HG03060 (cell line): ENCODE measurements around the gene FAM181A.
A peak's percentile ranks its signal among the peaks of the same experiment; 100 is the strongest.

Experiments
- ATAC-seq: cut with Tn5 transposase; IDR thresholded peaks from one replicate; pipeline ENCODE4 v1.9.1; 2021; ENCODE audit warnings: low read depth, moderate number of reproducible peaks; ENCODE audit not compliant: unreplicated experiment

The FAM181A gene

DNA sequence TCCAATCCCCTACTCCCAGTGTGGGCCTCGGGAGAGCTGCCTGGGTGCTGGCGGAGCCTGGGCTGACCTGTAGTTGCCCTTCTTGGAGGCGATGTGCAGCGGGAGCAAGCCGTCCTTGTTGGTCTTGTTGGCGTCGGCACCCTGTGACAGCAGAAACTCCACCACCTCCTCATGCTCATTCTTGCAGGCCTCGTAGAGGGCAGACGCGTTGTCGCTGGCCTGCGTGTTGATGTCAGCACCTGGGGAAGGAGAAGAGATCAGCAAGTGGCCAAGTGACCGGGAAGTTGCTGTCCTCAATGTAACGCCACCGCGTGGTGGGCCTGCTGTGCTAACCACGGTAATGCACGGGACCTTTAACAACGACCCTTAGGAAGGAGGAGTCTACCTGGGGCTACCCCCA, 20.1 kb downstream of the FAM181A start:
- ATAC-seq = no peak

DNA sequence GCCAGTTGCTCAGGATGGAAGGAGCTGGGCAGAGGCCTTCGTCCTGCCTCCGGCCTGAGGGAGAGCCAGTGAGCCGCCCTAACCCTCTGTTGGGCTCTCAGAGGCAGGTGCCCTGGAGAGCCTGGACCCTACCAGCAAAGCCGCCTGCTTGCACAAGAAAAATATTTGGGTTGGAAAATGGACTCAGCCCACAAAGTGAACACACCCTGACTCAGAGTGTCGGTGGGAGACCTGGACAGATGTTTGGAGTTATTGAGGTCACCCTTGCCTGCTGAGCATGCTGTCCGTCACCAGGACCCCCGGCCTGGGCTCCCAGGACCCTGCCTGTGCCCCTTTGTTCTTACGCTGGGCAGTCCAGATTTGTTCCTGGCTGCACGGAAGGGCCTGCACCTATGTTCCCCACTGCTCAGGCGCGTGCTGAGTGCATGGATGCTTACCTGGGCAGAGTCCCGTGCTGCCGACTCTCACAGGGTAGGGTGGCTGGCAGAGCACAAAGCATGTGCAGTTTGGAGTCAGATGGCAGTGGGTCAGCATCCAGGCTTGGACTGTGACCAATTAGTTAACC, 22.4 kb downstream of the FAM181A start:
- ATAC-seq = no peak

DNA sequence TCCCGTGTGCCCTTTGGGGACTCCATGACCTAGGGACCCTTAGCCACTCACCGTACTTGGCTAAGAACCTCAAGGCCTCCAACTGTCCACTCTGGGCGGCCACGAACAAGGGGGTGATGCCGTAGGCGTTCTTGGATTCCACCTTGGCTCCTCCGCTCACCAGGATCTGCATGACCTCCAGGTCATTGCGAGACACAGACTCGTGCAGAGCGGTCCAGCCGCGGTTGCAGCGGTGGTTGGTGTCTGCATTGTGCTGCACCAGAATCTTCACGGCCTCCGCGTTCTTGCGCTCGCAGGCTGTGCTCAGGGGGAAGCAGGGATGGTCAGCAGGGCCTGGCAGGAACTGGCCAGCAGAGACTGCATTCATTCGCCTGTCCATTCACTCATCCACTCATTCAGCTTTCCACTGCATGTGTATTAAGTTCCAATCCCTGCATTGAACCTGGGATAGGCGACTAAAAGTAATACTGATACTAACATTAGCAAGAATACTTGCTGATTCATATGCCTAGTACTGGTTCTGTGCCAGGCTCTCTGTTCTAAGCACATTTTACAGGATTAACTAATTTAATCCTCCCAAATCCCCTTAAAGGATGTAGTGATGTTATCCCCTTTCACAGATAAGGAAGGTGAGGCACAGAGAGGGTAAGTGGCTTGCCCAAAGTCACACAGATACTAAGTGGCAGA, 23.9 kb downstream of the FAM181A start:
- ATAC-seq = no peak

DNA sequence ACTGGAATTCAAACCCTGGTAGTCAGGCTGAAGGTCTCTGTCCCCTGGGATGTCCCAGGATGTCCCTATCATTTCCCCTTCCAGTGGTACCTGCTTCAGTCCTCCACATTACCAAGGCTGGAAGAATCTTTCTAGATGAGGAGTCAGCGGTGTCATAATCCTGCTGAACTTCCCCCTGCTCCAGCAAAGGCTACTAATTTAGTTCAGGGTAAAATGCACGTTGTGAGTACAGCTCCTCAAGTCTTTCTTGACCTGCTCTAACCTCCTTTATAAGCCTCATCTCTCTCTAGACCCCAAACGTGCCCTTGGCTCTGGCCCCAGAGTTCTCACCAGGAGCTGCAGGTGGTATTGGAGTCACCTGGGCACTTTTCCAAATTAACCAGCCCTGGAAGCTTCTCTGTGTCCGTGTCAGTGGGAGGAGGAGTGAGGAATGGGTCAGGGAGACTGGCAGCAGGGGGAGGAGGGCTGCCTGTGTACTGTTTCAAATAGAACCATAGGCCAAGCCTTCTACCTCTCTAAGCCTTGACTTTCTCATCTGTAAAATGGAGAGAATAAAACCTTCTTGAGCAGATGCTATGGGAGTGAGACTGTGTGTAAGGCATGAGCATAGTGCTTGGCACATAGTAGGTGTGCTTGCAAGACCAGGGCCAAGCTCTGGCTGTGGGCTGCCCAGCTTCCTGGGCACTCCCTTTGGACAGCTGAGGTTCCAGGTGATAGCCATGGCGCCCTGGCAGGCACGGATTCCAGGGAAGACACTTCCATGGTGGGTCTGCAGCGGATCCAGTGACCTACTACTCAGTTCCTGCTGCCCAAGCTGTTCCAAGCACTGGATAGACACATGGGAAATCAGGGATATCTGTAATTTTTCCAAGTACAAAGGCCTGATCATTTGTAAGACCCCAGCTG, 24.7 kb downstream of the FAM181A start:
- no peak for ATAC-seq

DNA sequence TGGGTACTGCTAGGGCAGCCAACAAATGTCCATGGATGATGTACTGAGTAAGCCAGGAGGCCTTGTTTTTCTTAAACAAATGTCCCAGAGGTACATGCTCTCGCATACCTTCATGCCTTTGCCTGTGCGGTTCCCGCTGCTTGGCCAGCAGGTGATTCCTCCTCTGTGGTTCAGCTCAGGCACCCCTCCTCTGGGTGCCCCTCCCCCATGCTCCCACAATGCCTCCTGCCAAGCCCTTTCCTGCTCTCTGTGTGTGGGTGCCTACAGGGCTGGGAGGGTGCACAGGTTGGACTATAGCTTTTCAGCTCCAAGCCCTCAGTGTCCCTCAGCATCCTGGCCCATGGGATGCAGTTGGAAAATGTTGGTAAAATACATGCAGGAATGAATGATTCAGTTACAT, 25.7 kb downstream of the FAM181A start:
- no peak for ATAC-seq

DNA sequence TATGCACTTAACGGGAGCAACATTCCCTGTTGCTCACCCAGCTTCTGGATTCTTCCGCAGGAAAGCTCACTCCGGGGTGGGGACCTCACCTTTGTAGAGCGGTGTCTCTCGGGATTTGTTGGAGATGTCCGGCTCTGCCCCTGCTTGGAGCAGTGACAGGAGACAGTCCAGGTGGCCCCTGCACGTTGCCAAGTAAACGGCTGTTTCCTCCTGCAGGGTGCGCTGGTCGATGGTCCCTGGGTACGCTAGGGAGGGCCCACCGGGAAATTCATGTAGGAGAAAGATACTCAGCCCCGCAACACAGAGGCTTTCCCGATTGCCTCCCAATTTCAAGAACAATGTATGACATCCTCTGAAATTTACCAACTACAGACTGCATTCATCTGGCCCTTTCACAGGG, 26.1 kb downstream of the FAM181A start:
- no peak for ATAC-seq

DNA sequence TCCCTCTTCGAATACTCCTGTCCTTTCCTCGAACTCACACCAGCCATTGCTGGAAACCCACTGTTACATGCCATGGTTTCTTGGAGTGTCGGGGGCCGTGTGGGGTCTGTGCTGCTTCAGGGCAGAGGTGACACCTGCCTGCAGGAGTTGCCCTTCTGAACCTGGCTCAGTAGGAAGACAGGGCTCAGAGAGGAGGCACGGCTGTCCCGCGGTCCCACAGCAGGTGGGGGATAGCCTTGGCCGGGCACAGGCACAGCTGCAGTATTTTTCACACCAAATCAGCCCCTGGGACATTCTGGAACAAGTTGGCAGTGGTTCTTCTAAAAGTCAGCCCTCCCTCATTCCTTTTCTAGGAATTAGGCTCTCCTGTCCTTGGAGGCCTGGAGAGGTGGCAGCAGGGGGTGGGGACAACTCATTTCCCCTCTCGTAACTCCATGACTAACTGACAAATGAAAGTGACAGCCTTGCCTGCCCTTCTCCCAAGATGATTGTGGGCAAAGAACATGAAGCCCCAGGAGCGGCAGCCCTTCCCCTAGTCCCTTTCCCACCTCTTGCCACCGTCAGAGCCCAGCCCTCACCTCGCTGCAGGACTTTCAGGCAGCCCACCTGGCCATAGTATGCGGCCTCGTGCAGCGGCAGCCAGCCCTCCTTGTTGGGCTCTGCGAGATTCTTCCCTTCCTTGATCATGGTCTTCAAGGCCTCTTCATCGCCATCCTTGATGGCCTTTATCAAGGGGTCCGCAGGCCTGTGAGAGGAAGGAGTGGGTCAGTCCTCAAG, 26.8 kb downstream of the FAM181A start:
- no peak for ATAC-seq

DNA sequence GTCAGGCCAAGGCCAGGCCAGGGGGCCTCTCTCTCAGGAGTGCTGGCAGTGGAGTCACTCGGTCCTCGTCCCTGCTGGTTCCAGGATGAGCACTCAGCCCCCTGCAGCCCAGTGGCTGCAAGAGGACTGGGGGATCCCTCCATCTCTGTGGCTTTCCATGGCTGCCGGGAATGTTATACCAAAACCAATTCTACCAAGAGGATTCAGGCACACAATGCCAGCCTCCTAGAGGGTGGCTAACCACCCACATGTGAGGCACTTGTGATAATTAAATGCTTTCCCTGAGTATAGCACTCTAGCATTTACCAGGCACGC, 27.3 kb downstream of the FAM181A start:
- ATAC-seq = no peak

DNA sequence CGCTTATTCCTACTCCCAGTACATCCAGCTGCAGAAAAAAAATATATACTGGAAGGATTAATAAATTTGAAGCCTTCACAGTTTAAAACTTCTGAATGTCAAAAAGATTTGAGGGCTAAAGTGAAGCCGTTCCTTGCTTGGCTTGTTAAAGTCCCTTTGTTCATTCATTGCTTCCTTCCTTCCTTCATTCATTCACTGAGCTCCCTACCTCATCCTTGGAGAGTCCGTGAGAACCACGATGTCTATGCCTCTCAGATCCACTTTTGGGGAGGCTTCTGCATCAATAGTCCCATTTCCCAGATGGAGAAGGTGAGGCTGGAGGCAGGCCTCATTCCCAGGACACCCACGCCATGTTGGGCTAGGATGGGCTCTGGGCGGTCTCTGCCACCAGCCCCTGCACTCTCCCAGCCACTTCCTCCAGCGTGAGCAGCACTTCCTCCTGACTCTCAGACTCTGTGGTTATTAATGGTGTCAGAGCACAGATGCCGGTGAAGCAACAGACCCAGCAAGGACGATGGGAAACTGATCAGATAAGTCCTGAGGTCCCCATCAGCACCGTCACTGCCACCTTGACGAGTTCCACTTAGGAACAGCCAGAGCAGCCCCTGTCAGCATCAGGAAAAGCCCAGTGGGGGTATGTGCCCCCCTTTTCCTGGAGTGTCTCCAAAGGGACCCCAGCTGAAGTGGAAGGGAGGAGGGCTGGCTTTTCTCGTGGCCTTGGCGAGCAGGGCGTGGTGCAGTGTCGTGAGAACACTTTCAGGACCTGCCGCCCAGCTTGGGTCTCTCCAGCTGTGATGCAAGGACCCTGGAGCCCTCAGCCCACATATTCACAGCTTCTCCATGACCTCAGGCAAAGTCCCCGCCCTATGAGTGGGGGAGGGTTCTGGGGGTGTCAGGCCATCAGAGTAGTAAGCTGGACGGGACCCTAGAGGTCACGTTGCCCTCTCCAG, 28.0 kb downstream of the FAM181A start:
- no peak for ATAC-seq

DNA sequence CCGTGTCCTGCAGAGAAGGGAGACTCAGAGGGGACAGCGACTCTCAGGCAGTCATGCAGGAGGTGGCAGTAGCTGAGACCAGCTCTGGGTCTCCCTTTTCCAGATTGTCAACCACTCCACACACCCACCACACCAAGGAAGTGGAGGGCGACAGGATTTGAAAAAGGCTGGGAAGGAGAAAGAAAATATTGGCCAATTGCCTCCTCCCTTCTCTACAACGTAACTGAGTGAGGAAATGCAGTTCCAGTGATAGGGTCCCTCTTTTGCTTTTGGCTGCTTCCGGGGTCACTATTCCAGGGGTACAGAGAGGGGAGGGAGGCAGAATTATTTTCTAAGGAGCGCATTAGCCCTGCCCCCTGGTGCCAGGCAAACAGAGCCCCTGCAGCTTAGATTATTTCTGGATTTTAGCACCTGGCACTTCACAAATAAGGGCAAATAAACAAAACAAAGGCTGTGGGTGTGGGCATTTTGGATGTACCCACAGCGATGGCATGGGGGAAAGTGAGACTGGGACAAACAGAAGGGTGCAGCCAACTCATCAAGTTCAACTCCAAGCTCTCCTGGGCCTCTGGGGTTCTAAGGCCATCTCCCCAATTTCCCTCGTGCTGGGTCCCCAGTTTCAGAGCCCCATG, 28.8 kb downstream of the FAM181A start:
- no peak for ATAC-seq

DNA sequence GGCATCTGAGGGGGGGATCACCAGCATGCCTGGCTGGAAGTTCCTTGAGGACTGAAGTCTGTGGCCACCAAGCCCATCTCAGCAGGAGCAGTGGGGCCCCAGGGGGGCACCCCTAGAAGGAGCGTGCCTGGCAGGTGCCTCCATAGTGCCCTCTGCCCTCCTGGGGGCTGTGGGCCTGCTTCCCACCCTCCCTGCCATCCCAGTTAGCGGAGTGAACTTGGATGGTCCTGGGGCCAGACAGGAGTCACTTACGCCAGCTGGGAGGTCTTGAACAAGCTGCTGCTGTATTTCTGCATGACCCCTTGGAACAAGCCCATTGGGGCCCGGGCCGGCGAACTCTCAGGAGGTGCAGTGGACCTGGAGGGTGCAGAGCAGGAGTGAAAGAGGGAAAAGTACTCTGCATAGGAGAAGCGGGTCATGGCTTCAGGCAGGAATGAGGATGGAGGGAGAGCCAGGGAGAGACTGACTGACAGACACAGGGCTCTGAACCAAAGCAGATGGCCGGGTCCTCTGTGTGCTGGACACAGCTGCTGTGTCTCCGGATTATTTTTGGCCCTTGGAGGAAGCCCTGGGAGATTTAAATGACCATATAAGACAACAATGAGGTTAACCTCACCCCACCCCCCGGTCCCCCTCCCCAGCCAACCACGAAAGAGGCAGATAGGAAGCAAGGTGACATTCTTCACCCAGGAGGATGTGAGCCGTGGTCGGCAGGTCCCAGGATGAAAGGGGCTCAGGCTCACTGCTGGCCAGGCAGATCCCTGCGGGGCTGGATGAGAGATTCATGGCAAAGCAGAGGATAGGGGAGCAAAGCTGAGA, 29.6 kb downstream of the FAM181A start:
- ATAC-seq = no peak

DNA sequence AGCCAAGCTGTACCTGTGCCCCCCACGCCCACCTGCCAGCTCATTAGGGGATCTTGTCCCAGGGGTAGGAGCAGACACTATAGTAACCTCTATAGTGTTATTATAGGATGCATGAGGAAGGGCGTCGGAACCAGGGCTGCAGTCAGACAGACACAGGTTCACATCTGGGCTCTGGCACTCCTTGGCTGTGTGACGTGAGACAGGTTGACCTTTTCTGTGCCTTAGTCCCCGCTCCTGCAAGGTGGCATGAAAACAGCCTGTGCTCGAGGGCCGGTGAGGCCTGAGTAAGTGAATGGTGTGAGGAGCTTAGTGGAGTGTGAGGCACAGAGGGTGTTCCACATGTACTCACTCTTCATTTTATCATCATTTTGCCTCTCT, 30.2 kb downstream of the FAM181A start:
- no peak for ATAC-seq

DNA sequence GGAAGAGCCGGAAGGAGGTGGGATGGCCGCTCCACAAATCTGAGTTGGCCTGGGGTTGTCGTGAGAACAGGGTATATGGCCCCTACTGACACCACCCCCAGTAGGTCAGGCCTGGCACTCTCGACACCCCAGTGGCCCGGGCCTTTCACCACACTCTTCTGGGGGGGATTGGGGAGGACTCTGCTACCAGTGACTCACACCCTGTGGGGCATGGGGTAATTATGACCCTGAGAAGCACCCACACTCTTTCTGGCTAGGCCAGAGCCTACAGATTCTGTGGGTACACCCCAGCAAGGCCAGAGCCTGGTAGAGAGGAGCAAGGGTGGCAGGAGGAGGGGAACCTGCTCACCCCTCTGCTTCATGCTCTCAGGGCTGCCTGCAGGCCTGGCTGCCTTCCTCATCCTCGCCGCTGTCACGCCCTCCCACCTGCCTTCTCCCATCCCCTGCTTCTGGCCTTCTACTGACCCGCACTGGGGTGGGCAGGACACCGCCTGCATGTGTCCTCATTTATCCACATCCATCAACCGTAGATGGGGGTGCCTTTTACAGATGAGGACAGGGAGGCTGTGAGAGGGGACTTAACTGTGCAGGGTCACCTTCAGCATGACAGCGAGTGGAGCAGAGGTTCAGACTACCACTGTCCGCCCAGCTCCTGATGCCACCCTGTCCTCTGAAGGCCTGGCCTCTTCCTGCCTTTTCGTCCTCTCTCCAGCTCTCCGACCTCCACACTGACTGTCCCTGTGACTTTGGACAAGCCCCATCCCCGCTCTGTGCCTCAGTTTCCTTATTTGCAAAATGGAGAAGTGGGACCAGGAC, 30.8 kb downstream of the FAM181A start:
- no peak for ATAC-seq

DNA sequence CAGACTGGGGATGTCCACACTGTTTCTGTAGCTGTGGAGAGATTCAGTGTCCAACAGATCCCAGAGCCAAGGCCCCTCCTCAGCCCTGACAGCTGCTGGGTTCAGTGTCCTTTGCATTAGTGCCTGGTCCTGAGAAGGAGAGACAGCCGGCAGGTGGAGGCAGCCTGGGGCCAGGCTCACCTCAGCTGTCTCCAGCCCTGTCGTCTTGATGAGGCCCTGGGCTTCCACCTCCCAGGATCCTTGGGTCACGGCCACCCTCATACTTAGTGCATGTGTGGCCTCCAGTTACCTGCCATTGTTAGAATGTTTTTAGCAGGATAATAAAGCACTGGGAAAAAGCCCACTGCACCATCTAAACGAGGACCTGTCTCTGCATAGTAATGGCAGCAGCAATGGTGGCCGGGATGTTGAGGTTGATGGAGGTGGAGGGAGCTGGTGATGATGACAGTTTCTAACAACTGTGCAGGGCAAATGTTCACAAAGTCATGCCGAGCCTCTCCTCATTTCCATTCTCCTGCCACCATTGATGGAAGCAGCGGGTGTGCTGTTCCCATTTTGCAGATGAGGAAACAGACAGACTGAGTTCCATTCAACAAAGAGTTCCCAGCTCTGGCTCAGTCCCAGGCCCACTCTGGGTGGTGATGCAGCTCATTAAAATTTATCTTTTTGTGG, 31.6 kb downstream of the FAM181A start:
- ATAC-seq = no peak

DNA sequence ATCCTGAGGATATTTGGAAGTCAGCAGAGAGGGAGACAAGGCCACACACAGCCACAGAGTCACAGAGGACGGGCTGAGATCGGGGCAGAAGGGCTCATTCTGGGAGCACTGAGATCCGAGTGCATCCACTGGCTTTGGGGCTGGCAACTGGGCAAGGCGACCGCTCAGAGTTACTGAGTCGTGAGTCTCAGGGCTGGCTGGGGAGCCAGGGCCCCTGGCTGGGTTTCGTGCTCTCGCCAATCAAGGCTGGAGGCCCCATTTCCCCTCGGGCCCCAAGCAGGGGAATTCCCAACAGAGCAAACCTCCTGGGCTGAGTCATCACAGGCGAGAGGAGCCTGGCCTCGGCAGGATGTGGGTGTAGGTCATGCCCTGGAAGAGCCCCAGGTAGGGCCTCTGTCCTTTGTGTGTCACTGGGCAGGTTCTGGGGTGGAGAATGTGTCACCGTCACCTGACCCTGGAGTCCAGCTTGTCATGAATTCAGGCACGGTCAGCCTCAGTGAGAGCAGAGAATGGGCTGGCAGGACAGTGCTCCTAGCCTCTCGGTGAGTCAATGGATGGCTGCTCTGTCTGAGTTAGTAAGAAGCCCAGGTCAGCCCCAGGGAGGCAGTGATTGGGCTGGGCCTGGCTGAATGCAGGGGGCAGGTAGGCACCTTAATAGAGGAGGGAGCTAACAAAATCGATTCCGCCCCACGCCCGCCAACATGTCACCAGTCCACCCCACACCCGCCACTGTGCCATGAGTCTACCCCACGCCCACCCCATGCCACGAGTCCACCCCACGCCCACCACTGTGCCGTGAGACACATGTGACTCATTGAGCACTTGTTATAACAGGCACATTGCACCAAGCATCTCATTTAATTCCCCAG, 32.3 kb downstream of the FAM181A start:
- peak; percentile 60 for ATAC-seq

DNA sequence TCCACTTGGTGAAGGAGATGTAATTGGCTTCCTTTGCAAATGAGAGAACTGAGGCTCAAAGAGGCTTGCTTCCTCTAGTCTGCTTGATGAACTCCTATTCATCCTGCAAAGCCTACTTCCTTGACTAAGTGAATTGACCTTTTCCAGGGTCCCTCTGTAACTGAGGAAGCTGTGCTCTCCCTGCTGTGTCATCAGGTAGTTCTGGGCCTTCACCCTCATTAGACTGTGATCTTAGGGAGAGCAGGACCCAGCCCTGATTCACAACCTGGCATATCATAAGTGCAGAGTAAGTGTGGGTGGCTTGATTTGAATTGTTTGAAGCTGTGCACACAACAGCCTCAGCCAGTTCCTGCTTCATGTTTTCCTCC, 32.9 kb downstream of the FAM181A start:
- no peak for ATAC-seq
